ENCODE measurements around the gene PLA2G6. TPM values are rescaled to one million over a fixed set of nuclear protein-coding genes. Genes with fewer than 3 reads are reported as not detected.

Gene PLA2G6
- total and polyA plus RNA-seq, 2 of the 13 experiments (the other 11 are each of a cell fraction or from before 2014, with no cell fraction given), result 4.8 to 11.5 TPM

DNA sequence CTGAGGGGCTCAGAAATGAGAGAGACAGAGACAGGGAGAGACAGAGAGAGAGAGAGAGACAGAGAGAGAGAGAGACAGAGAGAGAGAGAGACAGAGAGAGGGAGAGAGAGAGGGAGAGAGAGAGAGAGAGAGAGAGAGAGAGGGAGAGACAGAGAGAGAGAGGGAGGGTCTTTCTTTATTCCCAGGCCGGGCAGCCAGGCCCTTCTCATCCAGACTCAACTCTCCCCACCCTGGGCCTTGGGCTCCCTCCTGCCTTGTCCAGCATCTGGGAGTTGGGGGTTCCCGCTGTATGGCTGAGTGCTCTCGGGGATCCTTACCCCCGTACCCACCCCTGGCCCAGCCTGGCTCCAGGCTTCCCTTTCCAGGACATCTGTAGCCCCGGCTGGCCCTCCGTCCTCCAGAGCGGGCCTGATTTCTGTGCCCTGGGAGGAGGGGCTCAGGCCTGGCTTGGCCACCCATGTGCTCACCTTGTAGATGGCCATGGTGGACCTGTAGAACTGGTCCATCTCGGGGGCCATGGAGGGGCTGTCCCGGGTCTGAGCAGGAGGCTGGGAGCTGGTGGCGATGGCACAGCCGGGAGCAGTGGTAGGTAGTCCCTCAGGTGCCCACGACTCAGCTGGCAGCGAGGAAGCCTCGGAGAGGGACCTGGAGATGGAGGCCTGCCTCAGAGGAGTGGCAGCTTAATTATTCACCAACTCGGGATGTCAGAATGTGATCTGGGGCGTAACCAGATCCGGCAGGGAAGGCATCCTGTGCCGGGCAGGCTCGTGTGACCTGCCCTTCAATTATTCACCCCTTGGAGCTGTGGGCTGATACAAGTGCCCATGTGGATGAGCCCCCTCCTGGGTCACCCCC lies 71.4 kb downstream of the PLA2G6 start, which contains the start of gene BAIAP2L2 (continued):
- TF ChIP-seq PHF8 (CRISPR knock-in tag; IDR thresholded peaks at IDR 0.05), result peak; percentile 65
- TF ChIP-seq, protein P1, sequence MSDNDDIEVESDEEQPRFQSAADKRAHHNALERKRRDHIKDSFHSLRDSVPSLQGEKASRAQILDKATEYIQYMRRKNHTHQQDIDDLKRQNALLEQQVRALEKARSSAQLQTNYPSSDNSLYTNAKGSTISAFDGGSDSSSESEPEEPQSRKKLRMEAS (IDR thresholded peaks at IDR 0.05), result peak; percentile 80
- TF ChIP-seq YY1 (IDR thresholded peaks at IDR 0.05; ENCODE audit: insufficient read depth, insufficient replicate concordance, low read depth, low read length), result no peak
- 0 out of 2 replicates have a peak, but pooled peaks have one; percentile 22 for TF ChIP-seq MEF2D (CRISPR knock-in tag; IDR thresholded peaks at IDR 0.05)
- TF ChIP-seq, protein P2, sequence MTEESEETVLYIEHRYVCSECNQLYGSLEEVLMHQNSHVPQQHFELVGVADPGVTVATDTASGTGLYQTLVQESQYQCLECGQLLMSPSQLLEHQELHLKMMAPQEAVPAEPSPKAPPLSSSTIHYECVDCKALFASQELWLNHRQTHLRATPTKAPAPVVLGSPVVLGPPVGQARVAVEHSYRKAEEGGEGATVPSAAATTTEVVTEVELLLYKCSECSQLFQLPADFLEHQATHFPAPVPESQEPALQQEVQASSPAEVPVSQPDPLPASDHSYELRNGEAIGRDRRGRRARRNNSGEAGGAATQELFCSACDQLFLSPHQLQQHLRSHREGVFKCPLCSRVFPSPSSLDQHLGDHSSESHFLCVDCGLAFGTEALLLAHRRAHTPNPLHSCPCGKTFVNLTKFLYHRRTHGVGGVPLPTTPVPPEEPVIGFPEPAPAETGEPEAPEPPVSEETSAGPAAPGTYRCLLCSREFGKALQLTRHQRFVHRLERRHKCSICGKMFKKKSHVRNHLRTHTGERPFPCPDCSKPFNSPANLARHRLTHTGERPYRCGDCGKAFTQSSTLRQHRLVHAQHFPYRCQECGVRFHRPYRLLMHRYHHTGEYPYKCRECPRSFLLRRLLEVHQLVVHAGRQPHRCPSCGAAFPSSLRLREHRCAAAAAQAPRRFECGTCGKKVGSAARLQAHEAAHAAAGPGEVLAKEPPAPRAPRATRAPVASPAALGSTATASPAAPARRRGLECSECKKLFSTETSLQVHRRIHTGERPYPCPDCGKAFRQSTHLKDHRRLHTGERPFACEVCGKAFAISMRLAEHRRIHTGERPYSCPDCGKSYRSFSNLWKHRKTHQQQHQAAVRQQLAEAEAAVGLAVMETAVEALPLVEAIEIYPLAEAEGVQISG (CRISPR knock-in tag; IDR thresholded peaks at IDR 0.05), result no peak; the same call in none of the 2 replicates
- TF ChIP-seq, protein P3, sequence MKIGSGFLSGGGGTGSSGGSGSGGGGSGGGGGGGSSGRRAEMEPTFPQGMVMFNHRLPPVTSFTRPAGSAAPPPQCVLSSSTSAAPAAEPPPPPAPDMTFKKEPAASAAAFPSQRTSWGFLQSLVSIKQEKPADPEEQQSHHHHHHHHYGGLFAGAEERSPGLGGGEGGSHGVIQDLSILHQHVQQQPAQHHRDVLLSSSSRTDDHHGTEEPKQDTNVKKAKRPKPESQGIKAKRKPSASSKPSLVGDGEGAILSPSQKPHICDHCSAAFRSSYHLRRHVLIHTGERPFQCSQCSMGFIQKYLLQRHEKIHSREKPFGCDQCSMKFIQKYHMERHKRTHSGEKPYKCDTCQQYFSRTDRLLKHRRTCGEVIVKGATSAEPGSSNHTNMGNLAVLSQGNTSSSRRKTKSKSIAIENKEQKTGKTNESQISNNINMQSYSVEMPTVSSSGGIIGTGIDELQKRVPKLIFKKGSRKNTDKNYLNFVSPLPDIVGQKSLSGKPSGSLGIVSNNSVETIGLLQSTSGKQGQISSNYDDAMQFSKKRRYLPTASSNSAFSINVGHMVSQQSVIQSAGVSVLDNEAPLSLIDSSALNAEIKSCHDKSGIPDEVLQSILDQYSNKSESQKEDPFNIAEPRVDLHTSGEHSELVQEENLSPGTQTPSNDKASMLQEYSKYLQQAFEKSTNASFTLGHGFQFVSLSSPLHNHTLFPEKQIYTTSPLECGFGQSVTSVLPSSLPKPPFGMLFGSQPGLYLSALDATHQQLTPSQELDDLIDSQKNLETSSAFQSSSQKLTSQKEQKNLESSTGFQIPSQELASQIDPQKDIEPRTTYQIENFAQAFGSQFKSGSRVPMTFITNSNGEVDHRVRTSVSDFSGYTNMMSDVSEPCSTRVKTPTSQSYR (CRISPR knock-in tag; IDR thresholded peaks at IDR 0.05; ENCODE audit: borderline replicate concordance), result 0 out of 2 replicates have a peak, but pooled peaks have one; percentile 24
- TF ChIP-seq ZNF136 (CRISPR knock-in tag; IDR thresholded peaks at IDR 0.05; ENCODE audit: low read depth), result no peak
- TF ChIP-seq ZNF501 (CRISPR knock-in tag; IDR thresholded peaks at IDR 0.05), result peak; percentile 11; the same call in 1 of the 2 replicates
- TF ChIP-seq, protein P4, sequence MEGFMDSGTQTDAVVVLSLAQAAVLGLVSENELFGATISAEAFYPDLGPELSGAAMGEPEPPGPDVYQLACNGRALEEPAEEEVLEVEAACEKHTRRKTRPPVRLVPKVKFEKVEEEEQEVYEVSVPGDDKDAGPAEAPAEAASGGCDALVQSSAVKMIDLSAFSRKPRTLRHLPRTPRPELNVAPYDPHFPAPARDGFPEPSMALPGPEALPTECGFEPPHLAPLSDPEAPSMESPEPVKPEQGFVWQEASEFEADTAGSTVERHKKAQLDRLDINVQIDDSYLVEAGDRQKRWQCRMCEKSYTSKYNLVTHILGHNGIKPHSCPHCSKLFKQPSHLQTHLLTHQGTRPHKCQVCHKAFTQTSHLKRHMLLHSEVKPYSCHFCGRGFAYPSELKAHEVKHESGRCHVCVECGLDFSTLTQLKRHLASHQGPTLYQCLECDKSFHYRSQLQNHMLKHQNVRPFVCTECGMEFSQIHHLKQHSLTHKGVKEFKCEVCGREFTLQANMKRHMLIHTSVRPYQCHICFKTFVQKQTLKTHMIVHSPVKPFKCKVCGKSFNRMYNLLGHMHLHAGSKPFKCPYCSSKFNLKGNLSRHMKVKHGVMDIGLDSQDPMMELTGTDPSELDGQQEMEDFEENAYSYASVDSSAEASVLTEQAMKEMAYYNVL (CRISPR knock-in tag; IDR thresholded peaks at IDR 0.05; ENCODE audit: borderline replicate concordance), result peak; percentile 16; the same call in 1 of the 2 replicates
- TF ChIP-seq, protein P5, sequence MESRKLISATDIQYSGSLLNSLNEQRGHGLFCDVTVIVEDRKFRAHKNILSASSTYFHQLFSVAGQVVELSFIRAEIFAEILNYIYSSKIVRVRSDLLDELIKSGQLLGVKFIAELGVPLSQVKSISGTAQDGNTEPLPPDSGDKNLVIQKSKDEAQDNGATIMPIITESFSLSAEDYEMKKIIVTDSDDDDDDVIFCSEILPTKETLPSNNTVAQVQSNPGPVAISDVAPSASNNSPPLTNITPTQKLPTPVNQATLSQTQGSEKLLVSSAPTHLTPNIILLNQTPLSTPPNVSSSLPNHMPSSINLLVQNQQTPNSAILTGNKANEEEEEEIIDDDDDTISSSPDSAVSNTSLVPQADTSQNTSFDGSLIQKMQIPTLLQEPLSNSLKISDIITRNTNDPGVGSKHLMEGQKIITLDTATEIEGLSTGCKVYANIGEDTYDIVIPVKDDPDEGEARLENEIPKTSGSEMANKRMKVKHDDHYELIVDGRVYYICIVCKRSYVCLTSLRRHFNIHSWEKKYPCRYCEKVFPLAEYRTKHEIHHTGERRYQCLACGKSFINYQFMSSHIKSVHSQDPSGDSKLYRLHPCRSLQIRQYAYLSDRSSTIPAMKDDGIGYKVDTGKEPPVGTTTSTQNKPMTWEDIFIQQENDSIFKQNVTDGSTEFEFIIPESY (CRISPR knock-in tag; IDR thresholded peaks at IDR 0.05), result no peak
- no peak for TF ChIP-seq ZNF780A (CRISPR knock-in tag; IDR thresholded peaks at IDR 0.05)
- TF ChIP-seq, protein P6, sequence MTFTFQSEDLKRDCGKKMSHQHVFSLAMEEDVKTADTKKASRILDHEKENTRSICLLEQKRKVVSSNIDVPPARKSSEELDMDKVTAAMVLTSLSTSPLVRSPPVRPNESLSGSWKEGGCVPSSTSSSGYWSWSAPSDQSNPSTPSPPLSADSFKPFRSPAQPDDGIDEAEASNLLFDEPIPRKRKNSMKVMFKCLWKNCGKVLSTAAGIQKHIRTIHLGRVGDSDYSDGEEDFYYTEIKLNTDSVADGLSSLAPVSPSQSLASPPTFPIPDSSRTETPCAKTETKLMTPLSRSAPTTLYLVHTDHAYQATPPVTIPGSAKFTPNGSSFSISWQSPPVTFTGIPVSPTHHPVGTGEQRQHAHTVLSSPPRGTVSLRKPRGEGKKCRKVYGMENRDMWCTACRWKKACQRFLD (CRISPR knock-in tag; IDR thresholded peaks at IDR 0.05; ENCODE audit: borderline replicate concordance), result no peak
- TF ChIP-seq ZNF207 (IDR thresholded peaks at IDR 0.05; ENCODE audit: borderline replicate concordance), result no peak
- TF ChIP-seq NR2C2 (CRISPR knock-in tag; IDR thresholded peaks at IDR 0.05; ENCODE audit: borderline replicate concordance), result no peak
